Measurements from ENCODE around the gene ZCCHC2. TPM values are rescaled to one million over a fixed set of nuclear protein-coding genes. Genes with fewer than 3 reads are reported as not detected.

Gene ZCCHC2
- total RNA-seq = 16.1 TPM
- long read RNA-seq, partial matches to known transcripts = 3 of 8 reads
- long read RNA-seq, other reads (novel, unspliced or antisense) = 3 of 8 reads

DNA sequence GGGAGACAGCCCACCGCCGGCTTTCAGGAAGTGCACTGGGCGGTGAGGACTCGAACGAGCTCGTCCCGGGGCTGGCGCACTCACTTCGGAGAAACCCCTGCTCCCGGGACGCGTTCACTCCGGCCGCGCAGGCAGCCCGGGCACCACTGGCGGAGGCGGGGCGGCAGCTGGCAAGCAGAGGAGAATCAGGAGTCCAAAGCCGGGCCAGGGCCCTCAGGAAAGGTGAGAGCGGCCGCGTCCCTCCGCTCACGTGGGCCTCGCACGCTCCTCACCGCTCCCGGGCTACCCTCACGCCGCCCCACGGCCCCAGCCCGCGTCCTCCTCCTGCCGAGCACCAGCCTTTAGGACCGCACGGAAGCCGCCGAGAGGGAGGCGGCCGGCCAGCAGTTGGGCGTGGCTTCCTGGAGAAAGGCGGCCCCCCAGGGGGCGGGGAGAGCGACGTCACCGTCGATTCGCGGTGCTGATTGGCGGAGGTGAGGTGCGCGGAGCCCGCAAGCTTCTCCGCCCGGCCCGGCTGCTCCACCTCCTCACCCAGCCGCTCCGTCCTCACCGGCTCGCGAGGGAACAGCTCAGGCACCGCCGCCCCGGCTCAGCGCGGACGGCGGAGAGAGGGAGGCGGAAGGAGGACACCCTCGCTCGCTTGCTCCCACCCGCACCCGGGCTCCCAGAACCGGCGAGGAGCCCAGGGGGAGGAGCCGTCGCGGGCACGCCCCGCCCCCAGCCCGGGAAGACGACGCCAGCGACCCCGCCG, at the start of gene ZCCHC2:
Gene ZCCHC2, plus strand, starts transcription at position 522 of the 751 bp plus-strand sequence. CDS start 400 bp downstream, outside the sequence.
- DNase-seq (peak; percentile 99), ATAC-seq (ENCODE audit: poor library complexity) (peak; percentile 87)
- intact Hi-C loops (cut with DNase I) = loop anchor here (5.0 to 10.0 kb wide), 2 partner anchors 62 to 95 kb away; no protein-coding TSS in a partner anchor

DNA sequence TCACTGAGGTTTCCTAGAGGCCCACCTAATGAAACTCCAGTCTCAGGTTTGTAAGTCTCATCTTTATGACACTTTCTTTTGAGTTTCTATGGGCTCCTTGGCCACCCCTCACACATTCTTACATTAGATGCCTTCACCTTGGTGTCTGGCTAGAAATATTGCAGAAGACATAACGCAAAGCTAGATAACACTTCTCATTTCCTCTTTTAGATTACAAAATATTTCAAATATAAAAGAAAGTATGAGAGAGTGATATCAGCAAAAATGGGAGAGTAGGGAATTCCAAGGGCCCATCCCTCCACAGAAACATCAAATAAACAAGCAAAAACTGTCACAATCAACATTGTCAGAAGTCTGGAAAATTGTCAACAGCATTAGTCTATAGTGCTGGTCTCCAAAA, 43.3 kb upstream of the ZCCHC2 start:
- intact Hi-C loops (cut with DNase I) = no loop called here
- ATAC-seq (ENCODE audit: poor library complexity) = no peak
- no peak for DNase-seq

DNA sequence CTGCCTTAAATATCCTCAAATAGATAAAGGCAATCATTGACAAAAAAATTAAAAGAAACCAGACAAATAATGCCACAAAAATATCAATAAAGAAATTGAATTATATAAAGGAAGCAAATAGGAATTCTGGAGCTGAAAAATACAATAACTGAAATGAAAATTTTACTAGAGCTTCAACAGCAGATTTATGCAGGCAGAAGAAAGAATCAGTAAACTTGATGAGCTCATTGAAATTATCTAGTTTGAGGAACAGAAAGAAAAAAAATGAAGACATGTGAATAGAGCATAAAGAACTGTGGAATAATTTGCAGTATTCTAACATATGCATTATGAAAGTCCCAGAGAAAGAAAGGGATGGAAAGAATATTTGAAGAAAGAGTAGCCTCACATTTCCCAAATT, 41.9 kb upstream of the ZCCHC2 start:
- DNase-seq (no peak), ATAC-seq (ENCODE audit: poor library complexity) (no peak)
- intact Hi-C loops (cut with DNase I) = no loop called here

- ATAC-seq (ENCODE audit: poor library complexity) = no peak
- intact Hi-C loops (cut with DNase I) = no loop called here
These were observed 37.9 kb upstream of the ZCCHC2 start for GRCh38 chr18:62484941-62485340.

DNA sequence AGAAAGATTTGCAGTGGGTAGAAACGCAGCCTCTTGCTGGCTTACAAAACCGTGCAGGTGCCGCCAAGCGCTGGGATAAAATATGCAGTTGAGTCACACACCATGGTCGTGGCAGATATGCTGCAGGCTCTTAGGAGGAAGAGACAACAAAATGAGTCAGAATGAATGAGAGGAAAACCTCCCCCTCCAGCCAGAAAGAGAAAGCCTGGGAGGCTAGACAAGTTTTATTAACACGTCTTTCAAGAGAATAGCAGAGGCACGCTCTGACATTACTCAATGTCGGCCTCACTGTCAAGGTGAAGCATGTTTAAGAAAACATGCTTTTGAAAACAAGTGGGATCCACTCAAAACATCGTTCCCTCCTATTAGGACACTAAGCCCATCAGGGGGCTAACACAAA, 37.1 kb upstream of the ZCCHC2 start:
- no peak for ATAC-seq (ENCODE audit: poor library complexity)
- DNase-seq = no peak
- intact Hi-C loops (cut with DNase I) = no loop called here

More at GRCh38 chr18:62484941-62485340, 37.9 kb upstream of the ZCCHC2 start:
- no peak for DNase-seq

DNA sequence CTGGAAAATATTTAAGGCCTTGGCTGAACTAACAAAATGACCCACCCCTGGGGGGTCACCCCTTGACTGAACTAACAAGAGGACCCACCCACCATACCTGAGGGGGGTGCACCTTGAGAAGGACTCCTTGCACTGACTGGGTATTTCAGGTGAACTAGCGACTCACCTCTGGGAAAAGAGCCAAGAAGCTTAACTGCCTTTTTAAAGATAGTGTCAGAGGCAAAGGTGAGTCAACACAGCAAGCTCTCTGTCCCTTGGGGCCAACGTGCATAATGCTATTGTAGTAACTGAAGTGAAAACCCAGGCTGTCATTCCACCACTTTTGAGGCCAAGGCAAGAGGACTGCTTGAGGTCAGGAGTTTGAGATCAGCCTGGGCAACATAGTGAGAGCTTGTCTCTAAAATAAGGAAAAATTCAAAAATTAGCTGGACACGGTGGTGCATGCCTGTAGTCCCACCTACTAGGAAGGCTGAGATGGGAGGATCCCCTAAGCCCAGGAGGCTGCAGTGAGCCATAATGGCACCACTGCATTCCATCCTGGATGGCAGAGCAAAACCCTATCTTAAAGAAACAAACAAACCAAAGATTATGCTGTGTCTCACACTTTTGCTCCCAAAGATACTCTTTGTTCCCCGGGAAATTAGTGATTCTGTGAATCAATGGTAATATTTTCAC, 36.4 kb upstream of the ZCCHC2 start:
- DNase-seq (no peak), ATAC-seq (ENCODE audit: poor library complexity) (no peak)
- intact Hi-C loops (cut with DNase I) = no loop called here

GRCh38 chr18:62487161-62487560, 35.7 kb upstream of the ZCCHC2 start:
- ATAC-seq (ENCODE audit: poor library complexity) (no peak), DNase-seq (no peak)
- intact Hi-C loops (cut with DNase I) = no loop called here

DNA sequence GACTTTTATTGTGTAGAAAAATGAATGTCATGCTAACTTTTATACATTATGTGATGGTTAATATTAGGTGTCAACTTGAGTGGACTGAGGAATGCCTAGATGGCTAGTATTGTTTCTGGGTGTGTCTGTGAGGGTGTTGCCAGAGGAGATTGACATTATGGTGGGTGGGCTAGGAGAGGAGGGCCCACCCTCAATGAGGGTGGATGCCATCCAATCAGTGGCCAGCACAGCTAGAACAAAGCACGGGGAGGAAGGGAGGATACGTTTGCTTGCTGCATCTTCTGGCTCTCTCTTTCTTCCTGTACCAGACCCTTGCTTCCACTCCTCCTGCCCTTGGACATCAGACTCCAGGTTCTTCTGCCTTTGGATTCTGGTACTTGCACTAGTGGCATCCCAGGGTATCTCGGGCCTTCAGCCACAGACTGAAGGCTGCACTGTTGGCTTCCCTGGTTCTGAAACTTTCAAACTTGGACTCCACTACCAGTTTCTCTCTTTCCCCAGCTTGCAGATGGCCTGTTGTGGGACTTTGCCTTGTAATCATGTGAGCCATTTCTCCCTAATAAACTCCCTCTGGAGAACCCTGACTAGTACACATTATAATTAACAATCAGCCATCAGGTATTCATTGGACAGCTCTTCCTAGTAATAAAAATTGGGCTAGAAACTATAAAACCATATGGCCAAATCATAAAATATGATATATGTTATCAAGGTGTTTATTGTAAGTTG, 31.7 kb upstream of the ZCCHC2 start:
- intact Hi-C loops (cut with DNase I) = no loop called here
- DNase-seq (no peak), ATAC-seq (ENCODE audit: poor library complexity) (no peak)

DNA sequence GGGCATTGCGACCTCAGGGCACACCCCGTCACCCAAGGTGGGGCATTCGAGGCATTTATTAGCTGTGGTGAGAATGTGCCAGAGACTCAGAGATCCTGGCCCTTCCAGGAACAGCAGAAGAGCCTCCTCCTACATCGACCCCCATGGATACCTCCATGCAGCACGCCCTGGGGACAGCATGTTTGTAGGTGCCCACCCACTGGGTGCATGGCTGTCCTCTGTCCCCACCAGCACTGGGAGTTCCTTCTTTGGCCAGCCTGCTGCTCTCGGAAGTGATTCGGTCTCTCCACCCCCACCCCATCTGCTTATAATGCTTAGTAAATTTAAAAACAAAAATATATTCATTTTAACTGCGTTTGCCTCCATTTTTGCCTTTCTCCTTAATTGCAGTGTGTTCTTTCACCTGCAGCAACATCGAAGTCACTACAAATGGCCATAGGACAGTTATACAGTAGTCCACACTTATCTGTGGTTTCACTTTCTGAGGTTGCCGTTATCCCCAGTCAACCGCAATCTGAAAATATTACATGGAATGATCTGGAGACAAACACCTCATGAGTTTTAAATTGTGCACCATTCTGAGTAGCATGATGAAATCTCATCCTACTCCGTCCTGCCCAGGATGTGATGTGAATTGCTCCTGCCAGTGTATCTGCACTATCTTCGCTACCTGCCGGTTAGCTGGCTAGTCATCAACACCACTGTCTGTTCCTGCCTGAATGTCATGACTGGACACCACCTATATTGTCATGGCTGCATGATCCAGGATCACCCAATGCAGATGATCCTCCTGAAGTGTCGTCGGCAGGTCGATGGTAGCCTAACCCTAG, 29.6 kb upstream of the ZCCHC2 start:
- DNase-seq (no peak), ATAC-seq (ENCODE audit: poor library complexity) (no peak)
- intact Hi-C loops (cut with DNase I) = no loop called here

DNA sequence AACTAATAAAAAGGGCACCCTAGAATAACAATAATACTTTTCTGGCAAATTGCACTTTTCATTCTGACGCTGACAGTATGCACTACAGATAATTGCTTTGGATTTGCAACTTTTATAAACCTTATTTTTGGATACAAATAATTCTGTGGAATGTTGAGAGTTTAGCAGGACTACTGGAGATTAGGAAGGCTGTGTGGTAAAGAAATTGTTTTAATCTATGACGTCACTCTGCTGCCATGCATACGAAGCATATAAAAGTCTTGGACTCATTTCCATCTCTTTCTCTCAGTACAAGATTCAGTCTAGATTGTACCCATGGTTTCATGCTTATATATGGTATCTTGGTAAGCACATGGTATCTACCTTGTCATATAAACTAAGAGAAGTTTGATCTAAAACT, 28.1 kb upstream of the ZCCHC2 start:
- ATAC-seq (ENCODE audit: poor library complexity) = no peak
- no peak for DNase-seq
- intact Hi-C loops (cut with DNase I) = no loop called here

DNA sequence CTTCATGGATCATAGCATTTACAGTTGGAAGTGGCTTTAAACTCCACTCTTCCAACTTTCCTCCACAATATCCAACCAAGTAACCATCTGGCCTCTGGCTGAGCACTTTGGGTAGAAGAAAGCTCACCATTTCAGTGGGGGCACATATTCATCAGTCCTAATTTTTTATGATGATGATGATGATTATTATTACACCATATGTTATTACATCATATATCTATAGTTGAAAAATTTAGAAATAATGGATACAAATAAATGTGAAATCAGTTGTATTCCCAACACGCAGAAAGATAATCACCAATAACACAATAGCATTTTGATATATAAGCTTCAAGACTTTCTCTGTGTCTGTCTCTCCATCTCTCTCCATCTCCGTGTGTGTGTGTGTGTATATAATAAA, 26.6 kb upstream of the ZCCHC2 start:
- DNase-seq = no peak
- ATAC-seq (ENCODE audit: poor library complexity) = no peak
- intact Hi-C loops (cut with DNase I) = no loop called here

GRCh38 chr18:62497190-62497772, 25.5 kb upstream of the ZCCHC2 start:
- intact Hi-C loops (cut with DNase I) = no loop called here
- ATAC-seq (ENCODE audit: poor library complexity) (no peak), DNase-seq (no peak)

- ATAC-seq (ENCODE audit: poor library complexity) (no peak), DNase-seq (no peak)
- intact Hi-C loops (cut with DNase I) = no loop called here
These were observed 24.1 kb upstream of the ZCCHC2 start for GRCh38 chr18:62498616-62499262.

DNA sequence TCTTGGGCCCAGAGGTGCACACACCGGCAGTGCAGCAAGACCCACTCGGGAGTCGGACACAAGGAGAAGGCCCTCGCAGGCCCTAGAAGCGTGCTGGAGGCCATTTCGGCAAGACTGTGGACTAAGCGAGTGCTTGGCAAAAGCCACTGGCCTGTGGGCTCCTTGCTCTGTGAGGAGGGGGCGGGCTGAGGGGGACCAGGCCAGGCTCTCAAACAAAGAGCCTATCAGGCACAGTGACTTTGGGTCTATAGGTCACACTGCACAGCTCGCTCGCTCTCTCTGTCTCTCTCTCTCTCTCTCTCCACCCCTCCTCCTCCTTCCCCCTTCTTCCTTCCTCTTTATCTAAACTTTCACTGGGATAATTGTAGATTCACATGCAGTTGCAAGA, 23.6 kb upstream of the ZCCHC2 start:
- DNase-seq (no peak), ATAC-seq (ENCODE audit: poor library complexity) (peak; percentile 61)
- intact Hi-C loops (cut with DNase I) = no loop called here

DNA sequence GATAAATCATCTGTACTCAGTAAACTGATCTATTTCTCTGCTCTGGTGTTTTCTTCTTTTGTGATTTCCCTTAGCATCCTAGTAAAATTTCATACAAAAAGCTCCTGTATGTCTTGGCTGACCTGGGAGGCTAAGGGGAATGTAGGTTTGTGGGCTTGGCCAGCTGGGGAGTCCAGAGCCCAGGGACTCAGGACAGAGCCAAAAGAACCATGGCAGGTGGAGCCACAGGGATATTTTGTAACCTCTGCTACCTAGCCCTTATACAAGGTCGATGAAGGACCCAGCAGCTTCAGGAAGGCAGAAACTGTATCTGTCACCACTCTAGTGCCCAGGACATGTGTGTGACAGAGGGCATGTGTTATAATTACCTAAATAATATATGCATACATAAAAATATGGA, 22.7 kb upstream of the ZCCHC2 start:
- intact Hi-C loops (cut with DNase I) = no loop called here
- ATAC-seq (ENCODE audit: poor library complexity) (no peak), DNase-seq (no peak)

GRCh38 chr18:62500966-62501591, 21.7 kb upstream of the ZCCHC2 start:
- no peak for DNase-seq
- ATAC-seq (ENCODE audit: poor library complexity) = no peak
- intact Hi-C loops (cut with DNase I) = no loop called here

GRCh38 chr18:62505669-62506494, 16.9 kb upstream of the ZCCHC2 start:
- DNase-seq (no peak), ATAC-seq (ENCODE audit: poor library complexity) (peak; percentile 46)
- intact Hi-C loops (cut with DNase I) = no loop called here
